Stimulated activated CD4-positive, alpha-beta T cell treated with anti-CD3 and anti-CD28 coated beads, Interleukin-12 subunit alpha, Interleukin-12 subunit beta, amount 100 ng/mL, for 48 hours (primary cell): ENCODE results near the gene ZCCHC12.

Source experiments
- DNase-seq, 3 donors: peaks; one replicate each; pipeline ENCODE4 v3.0.0-alpha.2; 2020; ENCODE audit warnings: low read depth in 2 of 3, low spot score in 1 of 3

Gene ZCCHC12

GRCh38 chrX:118867251-118867650 is 43.6 kb downstream of the ZCCHC12 start:
- no peak for DNase-seq

- DNase-seq, result no peak
These were observed 48.5 kb downstream of the ZCCHC12 start for GRCh38 chrX:118872102-118872566.
